ENCODE results near the gene PTPRT. TPM values are rescaled to one million over a fixed set of nuclear protein-coding genes. Genes with fewer than 3 reads are reported as not detected.

PTPRT gene
- total RNA-seq, 1 donor from 2014 or later, result 0.19 TPM

DNA sequence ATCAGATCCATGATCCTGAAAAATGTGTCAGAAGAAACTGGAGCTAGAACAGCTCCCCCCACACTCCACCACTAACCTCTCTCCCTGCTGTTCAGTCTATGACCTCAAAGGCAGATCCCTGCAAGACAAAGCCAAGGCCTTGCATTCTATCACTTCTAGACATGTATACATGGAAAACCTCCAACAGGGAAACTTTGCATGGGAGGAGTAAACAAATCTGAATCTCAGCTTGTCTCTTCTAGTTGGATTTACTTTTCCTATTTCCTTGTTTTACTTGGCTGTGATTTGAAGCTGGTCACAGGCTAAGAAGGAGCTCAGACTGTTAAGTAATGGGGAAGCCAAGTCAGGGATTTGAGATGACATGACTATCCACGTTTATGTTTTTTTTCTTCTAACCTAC is 1114.8 kb downstream of the PTPRT start:
- DNase-seq (ENCODE audit: missing footprints) (no peak), ATAC-seq (no peak)
- intact Hi-C loops (cut with DNase I), result no loop called here

DNA sequence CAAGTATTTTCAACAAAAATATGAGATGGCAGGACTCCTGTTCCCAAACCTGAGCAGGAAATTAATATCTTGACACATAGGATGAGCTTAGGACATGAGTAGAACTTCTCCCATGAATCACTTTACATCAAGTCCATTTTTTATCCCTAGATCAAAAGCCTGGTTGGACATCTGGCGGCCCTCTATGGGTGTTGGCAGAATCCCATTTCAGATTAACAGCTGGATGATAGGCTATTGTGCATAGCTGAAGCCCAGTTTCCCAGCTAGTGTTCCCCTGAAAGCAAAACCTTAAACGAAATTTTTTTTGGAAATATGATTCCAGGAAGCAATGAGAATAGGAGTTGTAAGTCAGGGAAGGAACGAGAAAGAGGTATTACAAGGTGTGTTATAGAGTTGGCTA is 1122.1 kb downstream of the PTPRT start:
- DNase-seq (ENCODE audit: missing footprints) (no peak), ATAC-seq (no peak)
- intact Hi-C loops (cut with DNase I), result no loop called here

DNA sequence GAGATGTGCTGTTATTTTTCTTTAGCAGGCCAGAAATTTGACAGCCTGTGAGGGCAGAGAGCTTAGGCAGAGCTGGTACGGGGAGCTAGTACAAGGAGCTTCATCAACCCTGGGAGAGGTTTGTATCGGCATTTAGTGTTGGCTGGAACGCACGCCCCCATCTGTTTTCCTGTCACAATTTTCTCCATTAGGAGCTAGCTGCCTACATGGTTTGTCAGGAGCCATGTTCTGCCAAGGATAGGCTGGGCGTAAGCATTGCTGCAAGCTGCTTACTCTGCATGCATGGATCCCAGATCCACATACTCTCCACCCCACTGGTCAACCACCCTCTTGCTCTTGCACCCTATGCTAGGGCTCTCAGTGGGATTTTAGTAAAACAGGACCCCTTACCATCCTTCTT is 1122.5 kb downstream of the PTPRT start:
- ATAC-seq, result no peak

DNA sequence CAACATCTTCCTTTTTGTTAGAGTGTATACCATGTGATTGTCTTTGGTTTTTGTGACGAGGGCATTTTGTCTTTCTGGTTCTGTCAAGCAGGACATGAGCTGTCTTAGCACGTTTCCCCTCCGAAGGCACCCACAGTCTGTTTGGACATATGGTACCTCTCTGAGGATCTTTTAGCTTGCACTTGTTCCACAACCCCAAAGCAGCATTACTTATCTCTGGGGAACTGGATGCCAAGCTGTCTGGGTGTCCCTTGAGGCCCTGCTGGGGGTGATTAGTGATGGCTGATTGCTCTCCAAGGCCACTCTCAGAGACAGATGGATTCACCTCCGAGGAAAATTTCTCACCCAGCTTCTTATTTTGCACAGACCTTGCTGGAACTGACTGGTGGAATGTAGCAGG is 1126.6 kb downstream of the PTPRT start:
- no peak for ATAC-seq
- DNase-seq (ENCODE audit: missing footprints), result no peak
- intact Hi-C loops (cut with DNase I), result no loop called here

More for the DNA sequence above, 1122.5 kb downstream of the PTPRT start:
- intact Hi-C loops (cut with DNase I), result no loop called here
- DNase-seq (ENCODE audit: missing footprints), result no peak

DNA sequence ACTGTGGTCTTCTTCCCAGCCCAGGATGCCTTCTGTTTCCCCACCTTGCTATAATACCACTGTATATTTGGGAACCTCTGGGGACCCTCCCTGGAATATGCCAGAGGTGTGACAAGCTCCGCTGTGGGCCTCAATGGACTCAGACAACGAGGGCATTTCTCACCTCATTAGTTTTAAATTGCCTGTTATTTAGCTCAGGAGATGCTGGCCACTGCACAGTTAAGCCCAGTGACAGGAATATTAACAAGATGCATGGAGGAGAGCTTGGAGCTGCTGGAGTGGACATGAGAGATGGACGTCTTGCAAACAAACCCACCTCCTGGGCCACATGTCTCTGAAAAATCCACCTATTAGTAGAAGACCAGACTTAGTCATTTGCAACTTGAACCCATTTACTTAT is 1136.4 kb downstream of the PTPRT start:
- no peak for ATAC-seq
- DNase-seq (ENCODE audit: missing footprints), result no peak
- intact Hi-C loops (cut with DNase I), result no loop called here

DNA sequence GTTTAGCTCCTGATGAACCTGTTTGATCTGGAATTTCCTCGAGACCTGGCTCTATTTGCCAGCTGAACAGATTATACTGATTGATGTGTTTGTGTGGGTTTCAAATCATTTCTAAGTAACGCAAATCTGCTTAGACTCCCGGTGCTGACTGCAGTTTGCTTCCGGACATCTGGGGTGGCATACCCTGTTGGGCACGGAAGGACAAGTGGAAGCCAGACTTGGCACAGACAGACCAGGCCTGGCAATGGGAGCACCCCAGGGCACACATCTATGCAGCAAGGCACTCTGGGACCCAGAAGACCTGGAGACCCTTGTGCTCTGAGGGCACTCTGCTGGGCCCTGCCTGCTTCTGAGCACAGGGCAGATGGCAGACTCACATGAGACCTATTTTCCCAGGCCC is 1137.8 kb downstream of the PTPRT start:
- intact Hi-C loops (cut with DNase I), result no loop called here
- DNase-seq (ENCODE audit: missing footprints) (no peak), ATAC-seq (no peak)

DNA sequence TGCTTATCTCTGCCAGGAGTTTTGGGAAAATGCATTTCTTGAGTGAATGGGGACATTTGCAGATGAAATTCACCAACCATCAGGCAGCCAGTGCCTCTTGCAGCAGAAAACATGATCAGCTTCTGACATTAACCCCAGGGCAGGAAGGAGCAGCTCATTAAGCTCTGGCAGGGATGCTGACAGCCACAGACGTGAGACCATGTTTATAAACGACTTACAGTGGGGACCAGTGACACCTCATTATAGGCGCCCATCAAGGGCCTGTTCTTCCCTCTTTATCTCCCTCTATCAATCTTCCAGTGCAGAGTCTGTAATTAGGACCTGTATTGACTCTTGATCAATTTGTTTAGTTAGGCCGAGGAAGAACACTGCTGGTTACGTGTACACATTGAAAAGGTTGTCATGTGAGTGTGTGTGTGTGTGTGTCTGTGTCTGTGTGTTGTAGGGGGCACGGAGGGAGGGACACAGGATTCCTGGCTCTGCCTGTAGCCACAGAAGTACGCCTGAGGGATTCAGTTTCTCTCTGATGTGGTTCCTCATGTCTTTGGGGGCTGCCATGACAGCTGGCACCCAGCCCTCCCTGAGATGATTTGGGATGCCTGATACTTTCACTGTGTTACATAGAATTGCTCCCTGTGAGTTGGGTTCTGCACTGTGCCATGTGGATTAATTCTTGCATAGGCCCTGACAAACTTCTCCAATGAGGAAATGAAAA is 1143.2 kb downstream of the PTPRT start:
- no peak for DNase-seq (ENCODE audit: missing footprints)
- ATAC-seq, result no peak
- intact Hi-C loops (cut with DNase I), result no loop called here

DNA sequence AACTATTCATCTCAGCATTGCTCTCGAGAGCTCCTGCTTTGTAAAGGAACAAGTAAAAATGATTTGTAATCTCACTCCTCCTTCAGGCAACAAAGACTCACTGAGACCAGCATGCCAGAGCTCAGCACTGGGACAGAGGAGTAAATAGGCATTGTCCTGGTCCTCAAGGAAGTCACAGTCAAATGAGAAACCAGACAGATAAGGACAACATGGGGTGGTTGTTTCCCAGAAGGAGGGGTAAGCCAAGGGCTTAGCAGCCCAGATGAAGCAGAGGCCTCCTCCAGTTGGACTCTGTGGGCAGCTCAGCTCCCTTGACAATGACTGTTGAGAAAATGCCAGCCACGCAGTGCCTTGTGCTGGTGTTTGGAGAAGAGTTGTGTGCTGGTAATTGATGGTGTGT is 1145.8 kb downstream of the PTPRT start:
- intact Hi-C loops (cut with DNase I), result no loop called here
- DNase-seq (ENCODE audit: missing footprints), result no peak
- no peak for ATAC-seq

DNA sequence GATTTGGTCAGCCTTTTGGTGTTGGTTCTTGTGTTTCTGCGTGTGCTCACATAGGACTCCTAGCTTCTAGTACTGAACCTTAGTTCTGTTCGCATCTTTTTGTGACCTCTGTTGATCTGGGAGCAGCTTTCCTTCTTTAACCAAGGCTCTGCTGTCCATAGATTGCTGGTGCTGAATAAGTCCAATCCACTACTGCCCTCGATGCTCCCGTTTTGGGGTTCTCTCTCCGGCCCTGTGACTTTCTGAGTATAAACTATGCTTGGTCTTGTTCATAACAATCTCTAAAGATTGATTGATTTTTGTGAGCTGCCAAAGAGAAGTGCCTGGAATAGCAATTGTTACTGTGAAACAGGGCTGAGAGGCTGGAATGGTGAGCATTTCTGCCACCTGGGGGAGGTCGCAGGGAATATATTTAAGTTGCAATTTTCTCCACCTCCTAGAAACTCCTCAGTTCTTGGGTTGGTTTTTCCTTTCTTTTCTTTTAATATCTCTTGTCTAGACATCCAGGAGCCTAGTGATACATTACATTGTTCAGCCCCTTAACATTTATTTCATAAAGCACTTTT is 1148.6 kb downstream of the PTPRT start:
- no peak for DNase-seq (ENCODE audit: missing footprints)
- intact Hi-C loops (cut with DNase I), result no loop called here
- no peak for ATAC-seq

DNA sequence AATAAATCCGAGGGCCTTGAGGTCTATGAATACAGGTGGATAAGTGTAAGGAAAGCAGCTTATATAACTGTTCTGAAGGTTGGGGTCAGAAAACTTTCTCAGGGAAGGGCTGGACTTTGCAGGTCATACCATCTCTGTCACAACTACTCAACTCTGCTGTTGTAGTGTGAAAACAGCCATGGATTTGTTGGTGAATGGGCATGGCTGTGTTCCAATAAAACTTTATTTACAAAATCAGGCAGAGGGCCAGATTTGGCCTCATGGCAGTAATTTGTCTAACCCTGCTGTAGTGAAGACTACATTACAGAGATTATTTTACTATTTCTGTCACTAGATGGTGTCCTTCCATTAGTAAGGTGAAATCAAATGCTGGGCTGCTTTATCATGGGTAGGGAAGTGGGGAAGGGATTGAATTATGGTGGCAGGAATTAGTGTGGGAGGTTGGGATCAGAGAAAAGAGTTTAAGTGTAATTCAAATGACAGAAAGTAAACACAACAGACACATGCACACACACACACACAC is 1161.9 kb downstream of the PTPRT start:
- DNase-seq (ENCODE audit: missing footprints) (no peak), ATAC-seq (no peak)
- intact Hi-C loops (cut with DNase I), result no loop called here

DNA sequence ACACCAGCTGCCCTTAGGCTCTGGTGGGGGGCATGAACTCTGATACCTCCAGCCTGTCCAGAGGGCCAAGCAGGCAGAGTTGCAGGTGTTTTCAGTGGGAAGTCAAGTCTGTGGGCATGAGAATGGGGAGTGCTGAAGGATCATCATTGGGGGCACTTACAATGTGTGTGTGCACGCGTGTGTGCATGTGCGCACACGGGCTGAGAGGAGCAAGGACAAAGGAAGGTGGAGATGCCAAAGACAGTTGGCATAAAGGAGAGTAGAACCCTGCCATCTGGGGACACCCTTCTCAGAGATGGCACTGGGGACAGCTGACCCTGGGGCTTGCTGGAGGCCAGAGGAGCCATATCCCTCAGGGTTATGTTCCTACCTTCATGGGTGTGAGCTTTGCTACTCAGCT is 1163.1 kb downstream of the PTPRT start:
- ATAC-seq (no peak), DNase-seq (ENCODE audit: missing footprints) (no peak)
- intact Hi-C loops (cut with DNase I), result no loop called here

DNA sequence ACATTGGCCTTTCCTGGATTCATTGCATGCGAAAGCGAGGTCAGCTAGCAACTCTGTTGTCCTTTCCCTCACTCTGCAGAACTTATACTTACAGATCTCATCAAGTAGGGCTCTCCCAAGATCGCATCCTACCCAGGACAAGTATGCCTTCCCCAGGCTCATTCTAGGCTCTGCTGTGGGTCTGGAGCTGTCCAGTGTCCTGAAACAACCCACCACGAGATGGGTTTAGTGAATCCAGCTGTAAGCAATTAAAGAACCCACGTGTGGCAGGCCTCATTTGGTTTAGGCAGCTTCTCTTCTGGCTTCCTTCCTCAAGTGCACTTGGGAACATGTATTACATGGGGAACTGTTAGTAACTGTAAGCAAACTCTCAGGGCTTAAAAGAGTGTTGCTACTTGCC is 1165.1 kb downstream of the PTPRT start:
- DNase-seq (ENCODE audit: missing footprints) (no peak), ATAC-seq (no peak)
- intact Hi-C loops (cut with DNase I), result no loop called here

Measured in Right ventricle myocardium inferior (tissue), 1 donor.